NCI-H748 treated with DMSO at 0.1 percent for 48 hours (cell line): ENCODE data around the gene UNC5A.

ENCODE experiments used
- DNase-seq: peaks from one replicate; lab custom pipeline; 2025; lab: John Stamatoyannopoulos, UW

The UNC5A gene

DNA sequence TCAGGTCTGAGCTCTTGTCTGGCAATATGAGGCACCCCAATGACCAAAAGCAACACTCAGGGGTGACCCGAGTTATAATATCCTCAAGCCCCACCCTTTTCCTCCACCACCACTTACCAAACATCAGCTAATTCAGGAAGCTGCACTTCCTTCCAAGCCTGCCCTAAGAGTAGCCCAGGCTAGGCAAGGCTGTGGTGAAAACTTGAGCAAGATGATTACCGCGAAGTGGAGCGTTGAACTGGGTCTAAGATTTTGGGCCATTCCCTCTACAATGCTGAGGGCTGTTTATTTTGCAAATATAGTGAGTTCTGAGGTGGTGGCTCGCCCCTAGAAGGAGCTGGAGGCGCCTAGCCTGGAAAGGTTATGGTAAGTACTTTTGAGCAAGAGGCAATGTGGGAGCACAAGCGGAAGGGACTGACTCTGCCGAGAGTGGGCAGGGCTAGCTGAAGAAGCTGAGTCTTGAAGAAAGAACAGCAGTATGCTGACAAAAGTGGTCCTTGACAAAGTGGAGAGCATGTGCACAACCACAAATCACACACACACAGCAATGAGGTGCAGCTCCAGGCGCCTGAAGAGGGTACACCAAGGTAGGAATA, 89.0 kb downstream of the UNC5A start, which contains the start of gene HK3:
HK3 (minus strand) TSS at position 51 of the 596 bp plus-strand sequence. CDS start 3,187 bp downstream, outside the sequence.
- DNase-seq = no peak

DNA sequence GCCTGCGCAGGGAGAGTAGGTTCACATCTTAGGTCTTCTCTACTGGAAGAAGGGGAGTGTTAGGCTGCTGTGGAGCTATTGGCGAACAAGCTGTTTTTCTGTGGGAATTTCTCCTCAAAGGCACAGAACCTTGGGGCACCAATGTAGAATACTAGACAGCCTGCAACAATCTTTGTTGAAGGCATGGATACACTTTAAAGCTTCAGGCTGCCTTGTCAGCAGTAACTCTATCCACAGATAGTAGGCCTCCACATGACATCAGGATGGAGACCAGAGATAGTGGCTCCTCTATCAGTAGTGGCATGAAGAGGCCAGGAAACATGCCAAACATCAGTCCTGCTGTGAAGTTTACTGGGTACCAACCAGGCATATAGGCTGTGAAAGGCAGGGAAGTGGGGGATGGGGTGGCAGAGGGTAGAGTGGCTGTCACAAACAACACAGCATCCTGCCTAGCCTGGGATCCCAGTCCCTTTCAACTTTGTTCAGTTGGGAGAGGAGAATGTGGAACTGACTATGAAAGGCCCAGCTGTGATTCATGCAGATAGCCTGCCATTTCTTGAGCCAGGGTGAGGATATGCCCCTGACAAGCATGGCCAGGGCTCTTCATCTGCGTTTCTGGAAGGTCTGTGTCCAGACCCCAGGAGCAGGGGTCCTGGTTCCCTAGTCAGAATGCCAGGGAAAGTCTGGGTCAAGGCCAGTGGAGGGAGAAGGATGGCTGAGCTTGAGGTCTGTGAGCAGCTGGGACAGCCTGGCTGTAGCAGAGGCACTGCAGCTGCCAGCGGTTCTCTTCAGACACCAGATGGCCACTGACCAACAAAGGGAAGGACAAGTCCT, 89.8 kb downstream of the UNC5A start:
- no peak for DNase-seq

DNA sequence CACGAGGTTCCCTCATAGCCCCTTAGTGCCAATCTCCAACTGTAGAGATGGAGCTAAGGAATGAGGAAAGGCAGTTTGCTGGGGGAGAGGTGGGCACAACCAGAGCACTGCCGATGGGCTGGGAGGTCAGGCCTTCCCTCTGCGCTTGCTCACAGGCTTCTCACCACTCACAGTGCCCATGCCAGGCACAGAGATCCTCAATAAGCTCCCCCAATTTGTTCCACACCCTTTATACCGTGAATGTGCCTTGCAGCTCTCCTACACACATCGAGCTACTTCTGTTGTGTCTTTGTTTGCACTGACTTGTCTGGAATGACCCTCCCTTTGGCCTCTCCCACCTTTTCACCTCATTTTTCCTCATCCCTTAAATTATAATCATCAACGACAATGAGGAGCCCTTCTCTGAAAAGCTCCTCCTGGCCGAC, 90.4 kb downstream of the UNC5A start:
- no peak for DNase-seq

DNA sequence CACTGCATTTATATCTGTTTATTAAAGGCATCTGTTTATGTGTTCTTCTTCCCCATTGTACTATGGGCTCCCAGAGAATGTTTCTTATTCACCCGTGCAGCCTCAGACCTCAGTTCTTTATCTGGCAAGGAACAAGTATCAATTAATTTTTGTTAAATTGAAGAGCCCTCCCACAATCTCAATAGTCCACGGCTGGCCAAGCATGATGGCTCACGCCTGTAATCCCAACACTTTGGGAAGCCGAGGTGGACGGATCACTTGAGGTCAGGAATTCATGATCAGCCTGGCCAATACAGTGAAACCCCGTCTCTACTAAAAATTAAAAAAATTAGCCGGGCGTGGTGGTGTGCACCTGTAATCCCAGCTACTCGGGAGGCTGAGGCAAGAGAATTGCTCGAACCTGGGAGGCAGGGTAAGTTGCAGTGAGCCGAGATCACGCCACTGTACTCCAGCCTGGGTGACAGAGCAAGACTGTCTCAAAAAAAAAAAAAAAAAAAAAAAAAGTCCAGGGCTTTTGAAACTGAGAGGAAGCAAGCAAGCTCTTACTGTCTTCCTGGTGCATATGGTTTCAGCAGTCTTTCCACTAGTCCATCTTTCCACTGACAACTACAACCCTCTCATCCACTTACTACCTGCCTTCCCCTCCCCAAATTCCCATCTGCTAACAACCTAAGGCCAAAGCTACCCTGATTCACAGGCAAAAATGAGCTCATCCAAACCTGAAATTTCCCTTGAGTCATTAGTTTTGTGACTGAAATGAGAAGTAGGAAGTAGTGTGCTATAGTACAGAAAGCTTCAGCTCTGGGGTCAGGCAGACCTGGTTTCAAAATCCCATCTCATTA, 91.1 kb downstream of the UNC5A start:
- DNase-seq = no peak

DNA sequence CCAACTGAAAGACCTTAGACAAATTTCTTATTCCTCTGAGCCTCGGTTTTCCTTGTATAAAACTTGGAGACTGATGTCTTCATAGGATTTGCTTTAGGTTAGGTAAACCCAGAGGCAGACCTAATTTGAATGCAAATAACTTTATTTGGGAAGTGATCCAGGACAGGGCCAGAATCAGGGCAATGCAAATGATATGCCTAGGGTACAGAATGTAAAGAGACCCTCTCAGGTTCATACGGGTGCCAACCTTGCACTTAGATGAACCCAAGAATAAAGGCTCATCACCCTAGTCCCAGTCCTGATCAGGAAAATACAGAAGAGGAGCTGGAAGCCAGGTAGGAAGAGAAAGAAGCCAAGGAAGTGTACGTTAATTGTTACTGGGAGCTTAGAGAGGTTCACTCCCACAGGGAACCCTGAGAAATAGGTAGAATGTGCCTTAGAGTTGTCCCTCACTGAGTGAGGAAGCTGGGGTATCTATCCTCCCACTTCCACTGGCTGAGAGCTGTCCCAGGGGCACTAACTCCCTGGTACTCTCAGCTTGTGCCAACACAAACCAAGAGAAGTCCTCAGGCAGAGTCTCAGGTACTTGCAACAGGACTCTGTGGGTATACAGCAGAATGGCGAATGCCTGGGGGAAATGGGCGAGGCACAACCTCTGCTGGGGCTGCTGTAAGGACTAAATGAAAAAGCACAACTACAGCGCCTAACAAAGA, 91.9 kb downstream of the UNC5A start:
- DNase-seq = no peak

DNA sequence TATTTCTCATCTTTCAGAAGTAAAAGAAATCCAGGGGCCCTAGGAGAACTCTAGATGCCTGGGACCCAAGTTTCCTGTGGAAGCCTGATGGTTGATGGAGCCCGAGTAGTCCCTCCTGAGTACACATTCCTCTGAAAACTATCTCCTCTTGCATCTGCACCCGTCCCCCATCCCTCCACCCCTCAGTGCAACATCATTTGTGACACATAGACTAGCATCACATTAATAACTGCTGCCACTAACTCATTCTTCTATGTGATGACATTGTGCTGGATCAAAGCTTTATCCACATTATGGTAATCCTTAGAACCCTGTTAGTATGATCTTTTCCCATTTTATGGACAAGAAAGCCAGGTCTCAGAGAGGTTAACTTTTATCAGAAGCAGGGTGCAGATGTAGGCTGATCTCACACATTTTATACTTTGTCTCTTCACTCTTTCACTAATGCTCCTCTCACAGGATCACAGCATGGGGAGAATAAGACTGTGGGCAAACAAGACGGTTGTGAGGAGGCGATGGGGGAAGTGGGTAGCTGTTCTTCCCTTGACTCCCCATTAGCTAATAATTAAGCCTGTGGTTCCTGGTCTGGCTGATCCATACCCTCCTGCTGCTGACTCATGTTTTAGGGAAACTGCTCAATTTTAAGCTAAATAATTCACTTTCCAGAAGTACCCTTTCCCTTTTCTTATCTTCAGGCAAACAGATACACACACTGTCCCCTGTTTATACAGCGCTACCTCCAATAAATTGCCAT, 92.7 kb downstream of the UNC5A start:
- DNase-seq = no peak

DNA sequence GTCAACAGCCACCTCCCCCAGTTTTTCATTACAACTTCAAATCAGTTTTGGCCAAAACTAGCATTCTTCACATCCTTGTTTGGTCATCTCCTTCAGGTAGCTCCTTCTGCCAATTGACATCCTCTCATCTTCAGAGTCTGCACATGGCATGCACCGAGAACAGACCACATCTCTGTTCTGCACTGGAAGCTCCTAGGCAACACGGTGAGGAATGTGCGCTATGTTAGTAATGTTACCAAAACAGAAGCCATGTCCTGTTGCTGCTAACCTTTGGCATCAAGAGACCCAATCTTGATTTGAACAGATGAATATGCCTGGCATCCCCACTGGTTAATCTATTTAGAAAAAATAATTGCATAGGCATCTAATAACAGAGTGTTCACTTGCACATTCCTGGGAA, 93.9 kb downstream of the UNC5A start:
- no peak for DNase-seq

DNA sequence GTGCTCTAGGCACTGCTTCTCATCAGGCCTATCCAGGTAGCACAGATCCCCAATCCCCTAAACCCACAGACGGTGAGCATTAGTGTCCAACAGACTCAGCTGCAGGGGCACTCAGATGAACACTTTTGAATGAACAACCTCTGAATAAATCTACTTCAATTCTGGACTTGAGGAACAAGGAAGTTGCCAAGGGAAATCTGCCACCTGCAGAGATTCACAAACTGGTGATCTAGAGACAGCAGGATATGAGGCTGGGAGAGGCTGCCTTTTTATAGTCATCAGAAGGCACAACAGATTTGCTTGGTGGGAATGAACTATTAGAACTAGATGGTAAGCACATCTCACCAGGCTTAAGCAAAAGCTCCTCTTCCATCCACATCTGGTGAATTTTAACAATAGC, 95.8 kb downstream of the UNC5A start:
- DNase-seq = no peak

DNA sequence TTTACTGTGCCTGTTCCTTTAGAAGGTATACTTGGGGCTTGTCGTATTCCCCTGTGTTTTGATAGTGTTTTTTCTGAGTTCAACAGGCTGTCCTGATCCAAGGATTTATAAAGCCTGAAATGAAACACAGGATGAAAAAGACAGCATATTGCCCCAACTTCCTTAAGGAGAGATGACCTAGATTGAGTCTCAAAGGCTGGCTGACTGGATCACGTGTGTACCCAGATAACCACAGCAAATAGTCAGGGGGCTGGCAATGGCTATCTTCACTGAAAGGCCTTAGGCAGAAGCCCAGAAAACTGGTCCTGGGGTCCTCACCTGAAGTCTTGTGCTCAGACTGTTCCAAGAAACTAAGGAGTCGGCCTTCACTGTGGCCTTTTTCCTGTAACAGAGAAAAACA, 96.4 kb downstream of the UNC5A start:
- no peak for DNase-seq

DNA sequence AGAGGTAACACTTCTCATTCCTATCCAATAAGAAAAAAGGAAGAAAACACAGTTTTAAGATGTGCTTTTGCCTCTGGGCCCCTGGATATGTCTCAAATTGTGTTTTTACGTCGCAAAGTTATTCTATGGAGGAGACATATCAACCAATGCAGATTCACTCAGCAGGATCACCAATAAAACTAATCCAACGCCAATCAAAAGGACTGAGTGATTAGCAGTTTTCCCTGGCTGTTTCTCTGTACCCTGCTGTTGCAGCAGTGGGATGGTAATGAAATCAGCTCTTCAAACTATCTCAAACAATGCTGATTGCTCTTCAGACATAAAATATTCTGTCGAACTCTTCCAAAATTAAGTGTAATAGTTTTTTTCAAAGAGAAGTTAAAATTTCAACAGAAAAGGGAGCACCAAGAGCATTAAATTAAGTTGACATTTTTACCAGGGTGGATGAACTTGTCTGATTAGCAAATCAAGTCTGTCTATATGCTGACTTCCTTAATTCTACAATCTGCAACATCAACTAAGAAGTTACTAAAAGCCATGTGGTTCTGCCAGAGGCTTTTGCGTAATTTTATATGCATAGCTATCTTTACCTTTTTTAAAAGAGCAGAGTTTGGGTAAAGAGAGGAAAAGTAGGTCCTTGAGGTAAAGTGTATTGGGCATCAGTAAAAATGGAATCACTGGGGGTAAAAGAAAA, 98.5 kb downstream of the UNC5A start:
- DNase-seq = no peak

DNA sequence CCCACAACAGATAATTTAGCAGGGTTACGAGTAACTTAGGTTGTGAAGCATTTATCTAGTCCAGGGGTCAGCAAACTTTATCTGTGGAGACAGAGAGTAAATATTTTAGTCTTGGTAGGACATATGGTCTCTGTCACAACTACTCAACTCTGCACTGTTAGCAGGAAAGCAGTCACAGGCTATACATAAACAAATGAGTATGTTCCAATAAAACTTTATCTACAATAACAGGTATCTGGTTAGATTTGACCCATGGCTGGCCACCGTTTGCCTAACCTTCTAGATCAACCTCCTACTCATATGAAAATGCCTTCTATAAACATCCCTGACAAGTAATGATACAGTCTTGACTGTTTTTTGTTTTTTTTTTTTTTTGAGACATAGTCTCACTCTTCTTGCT, 101.8 kb downstream of the UNC5A start:
- no peak for DNase-seq

DNA sequence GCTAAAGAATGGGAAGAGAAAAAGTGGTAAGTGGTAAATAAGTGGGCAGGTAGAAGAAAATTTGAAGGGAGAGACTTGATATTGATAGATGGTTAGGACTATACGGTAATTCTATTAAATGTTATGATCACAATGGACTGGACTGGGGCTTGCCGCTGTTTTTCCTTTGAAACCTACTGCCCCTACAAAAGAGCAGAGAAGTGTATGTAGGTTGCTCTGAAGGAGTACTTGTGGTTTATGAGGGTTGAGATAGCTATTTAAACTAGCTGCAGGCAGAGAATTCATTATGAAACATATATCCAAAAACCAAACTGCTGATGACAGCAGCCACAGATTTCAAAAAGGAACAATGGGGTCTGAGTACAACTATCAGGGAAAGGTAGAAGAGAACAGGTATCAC, 105.5 kb downstream of the UNC5A start:
- no peak for DNase-seq

DNA sequence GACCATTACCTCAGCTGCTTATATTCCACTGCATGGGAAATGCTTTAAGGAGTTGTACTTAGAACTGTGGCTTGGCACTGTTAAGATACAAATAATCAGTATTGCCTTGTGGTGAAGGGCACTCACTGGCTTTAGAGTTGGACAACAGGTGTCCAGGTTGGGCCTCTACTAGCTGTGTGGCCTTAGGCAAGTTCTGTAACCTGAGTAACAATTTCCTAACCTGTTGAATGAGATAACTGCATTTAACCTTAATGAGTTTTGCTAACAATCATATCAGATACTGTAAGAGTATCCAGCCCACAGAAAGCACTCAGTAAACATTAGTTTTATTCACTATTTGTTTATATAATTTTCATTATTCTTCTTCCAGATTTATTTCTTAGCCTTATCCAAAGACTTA, 106.0 kb downstream of the UNC5A start:
- no peak for DNase-seq

DNA sequence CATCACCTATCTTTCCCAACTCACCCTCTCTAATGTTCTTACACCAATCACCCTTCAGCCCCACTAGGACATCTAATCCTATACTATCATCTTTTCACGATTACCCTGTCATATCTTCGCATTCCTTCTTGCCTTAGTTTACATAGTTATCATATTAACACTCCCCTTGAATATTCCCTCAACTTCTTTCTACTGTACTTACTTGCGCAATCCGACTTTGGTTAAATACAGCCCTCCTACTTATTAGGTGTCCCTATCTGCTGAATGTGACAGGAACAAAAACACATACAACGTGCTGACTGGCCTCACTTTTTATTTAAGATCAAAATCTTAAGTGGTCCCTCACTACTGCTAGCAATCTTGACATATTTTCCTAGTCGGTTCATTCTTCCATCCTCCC, 108.3 kb downstream of the UNC5A start:
- no peak for DNase-seq

DNA sequence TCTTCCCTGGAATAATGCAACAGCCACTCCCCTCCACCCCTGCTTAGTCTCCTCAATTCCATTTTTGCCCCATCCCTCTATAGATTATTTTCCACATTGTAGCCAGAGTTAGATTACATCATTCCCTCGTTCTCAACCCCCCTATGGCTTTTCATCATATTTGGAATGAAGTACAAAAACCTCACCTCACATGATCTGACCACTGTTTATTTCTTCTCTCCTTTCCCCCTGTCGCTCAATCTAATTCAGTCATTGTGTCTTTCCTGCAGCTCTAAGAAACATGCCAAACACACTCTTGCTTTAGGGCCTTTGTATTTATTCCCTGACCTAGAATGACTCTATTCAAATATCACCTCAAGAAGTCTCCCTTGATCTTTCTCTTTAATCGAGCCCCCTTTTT, 111.4 kb downstream of the UNC5A start:
- DNase-seq = no peak

DNA sequence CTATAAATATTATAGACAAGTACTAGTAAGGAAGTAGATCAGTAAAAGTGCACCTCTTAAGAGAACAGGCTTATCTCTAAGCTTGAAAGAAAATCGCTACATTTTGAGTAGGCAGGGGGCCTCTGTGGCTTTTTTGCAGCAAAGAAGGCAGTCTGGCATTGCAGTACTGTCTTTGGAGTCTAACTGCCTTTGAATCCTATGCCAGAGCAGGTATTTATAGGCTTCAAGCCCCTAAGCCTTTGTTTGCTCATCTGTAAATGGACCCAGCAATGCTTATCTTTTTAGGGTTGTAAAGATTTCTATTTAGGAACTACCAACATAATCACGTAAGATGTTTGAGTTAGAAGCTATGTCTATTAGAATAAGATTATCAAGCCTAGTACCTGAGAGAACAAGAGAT, 112.5 kb downstream of the UNC5A start:
- DNase-seq = no peak

DNA sequence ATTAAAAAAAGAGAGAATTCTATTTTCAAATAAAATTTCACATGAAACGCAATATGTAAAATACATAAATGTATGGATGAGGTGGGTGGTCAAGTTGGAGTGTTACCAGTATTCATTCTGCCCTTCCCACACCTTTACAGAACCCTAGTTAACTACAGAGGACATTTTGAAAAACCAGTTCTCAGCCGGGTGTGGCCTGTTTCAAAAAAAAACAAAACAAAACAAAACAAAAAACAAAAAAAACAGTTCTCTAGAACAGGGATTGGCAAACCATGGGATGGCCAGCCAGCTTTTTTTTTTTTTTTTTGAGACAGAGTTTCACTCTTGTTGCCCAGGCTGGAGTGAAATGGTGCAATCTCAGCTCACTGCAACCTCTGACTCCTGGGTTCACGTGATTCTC, 117.2 kb downstream of the UNC5A start:
- DNase-seq = no peak

DNA sequence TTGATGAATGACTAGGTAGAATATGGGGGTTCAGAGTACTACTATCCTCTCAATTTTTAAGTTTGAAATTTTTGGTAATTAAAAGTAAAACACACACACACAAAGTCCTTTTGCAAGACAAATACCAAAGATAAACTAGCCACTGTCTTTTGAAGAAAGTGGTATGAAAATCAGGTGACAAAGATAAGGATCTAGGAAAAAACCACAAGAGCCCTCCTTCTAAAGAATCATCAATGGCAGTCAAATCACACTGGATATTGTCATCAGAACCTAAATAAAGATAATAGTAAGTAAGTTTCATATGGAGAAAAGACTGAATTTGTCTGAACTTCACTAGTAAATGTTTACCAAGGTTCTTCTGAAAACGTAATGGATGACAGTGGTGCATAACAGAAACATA, 119.3 kb downstream of the UNC5A start:
- DNase-seq = no peak
